SU-DHL-6 (cell line): Measurements from ENCODE around the gene TPPP2.

Experiments
- CTCF ChIP-seq: fragments of 200-600 bp; sonication (generic); IDR thresholded peaks from one replicate; pipeline ENCODE4 v1.5.1; 2017; ENCODE audit warnings: antibody characterized with exemption, mild to moderate bottlenecking, low read length, moderate library complexity; ENCODE audit not compliant: insufficient read depth, poor library complexity, severe bottlenecking
- EZH2phosphoT487 ChIP-seq: fragments of 200-600 bp; sonication (generic), shearing (Covaris generic); conservative IDR thresholded peaks from 2 replicates; pipeline ENCODE4 v1.6.1; 2018; ENCODE audit warnings: mild to moderate bottlenecking, antibody characterized with exemption, low read length, moderate library complexity, mixed read lengths

GRCh38 chr14:21022686-21023085, 7.3 kb upstream of the TPPP2 start:
- TF ChIP-seq CTCF (no peak), EZH2phosphoT487 (no peak)
